Thyroid gland (tissue), 4 donors: ENCODE measurements around the gene TDRKH. TPM values are rescaled to one million over a fixed set of nuclear protein-coding genes. Genes with fewer than 3 reads are reported as not detected.
"Not testable (repeated sequence)": the region's sequence is repeated elsewhere in the genome, so short reads cannot be mapped to it uniquely, and the experiment has no call there.

Source experiments
- DNase-seq, 2 donors: peaks; one replicate each; pipeline ENCODE4 v3.0.0-alpha.2; 2019
- H3K27ac ChIP-seq, 3 donors: fragments of 200-600 bp; sonication (generic); 1 replicate in 2 of 3; 2 replicates in 1 of 3; pipeline ENCODE4 v1.5.1; 2016 to 2019; ENCODE audit warnings: mild to moderate bottlenecking in 1 of 3, moderate library complexity in 1 of 3
- H3K27me3 ChIP-seq: fragments of 200-600 bp; sonication (generic); one replicate; pipeline ENCODE4 v1.5.1; 2019
- H3K36me3 ChIP-seq, 2 donors: fragments of 200-600 bp; sonication (generic); one replicate each; pipeline ENCODE4 v1.5.1; 2016 to 2019
- H3K4me1 ChIP-seq, 2 donors: fragments of 200-600 bp; sonication (generic); one replicate each; pipeline ENCODE4 v1.5.1; 2017 to 2019
- H3K4me3 ChIP-seq, 3 donors: fragments of 200-600 bp; sonication (generic); replicated peaks in 1 of 3; 1 replicate in 2 of 3; 2 replicates in 1 of 3; pipeline ENCODE4 v1.5.1; 2016; ENCODE audit warnings: mild to moderate bottlenecking in 1 of 3
- H3K9me3 ChIP-seq: fragments of 200-600 bp; sonication (generic); one replicate; pipeline ENCODE4 v1.5.1; 2017
- CTCF ChIP-seq, 6 experiments: fragments of 200-600 bp in 3 of 6; fragments of 450-650 bp in 3 of 6; sonication (generic) in 3 of 6; IDR thresholded peaks; one replicate each; pipeline ENCODE4 v1.5.1; 2016 to 2019; ENCODE audit warnings: antibody characterized with exemption in 6 of 6, mild to moderate bottlenecking in 2 of 6, inconsistent platforms in 1 of 6, moderate library complexity in 1 of 6
- POLR2A ChIP-seq, 2 donors: fragments of 450-650 bp; IDR thresholded peaks; one replicate each; pipeline ENCODE4 v1.6.1; 2017; ENCODE audit warnings: antibody characterized with exemption in 2 of 2, mild to moderate bottlenecking in 2 of 2, moderate library complexity in 1 of 2
- WGBS, 2 donors: methylation state at CpG; one replicate each; pipeline ENCODE4 v1.1.5; 2017; 5-methylcytosine and 5-hydroxymethylcytosine counted together
- intact Hi-C: fragments of 100-400 bp; cut with DNase I; formaldehyde crosslinking; loops from one replicate; pipeline ENCODE4 v1.15.1; 2023
- total RNA-seq, 4 donors: library from RNA; depleted of rRNA; stranded (reverse); fragments of >200 nt; gene quantifications; one replicate each; pipeline ENCODE4 v1.2.3, GENCODE V29; 2016

The TDRKH gene
- total RNA-seq, 4 donors from 2014 or later = 10.8 to 17.1 (median 13.1) TPM

- Histone ChIP-seq H3K27me3 (no peaks in the 10 kb centered on the region), H3K36me3 (peaks cover 12 to 19% of the 10 kb centered on the region in 2 donors), H3K9me3 (no peaks in the 10 kb centered on the region), H3K27ac (no peak overlapping the region), H3K4me1 (no peaks in the 10 kb centered on the region), H3K4me3 (no peak overlapping the region)
- intact Hi-C loops = no loop called here
- TF ChIP-seq POLR2A (IDR thresholded peaks at IDR 0.05) (no peak), CTCF (IDR thresholded peaks at IDR 0.05) (no peak)
- 64 to 73% methylated on average over 1 of the region's 1 CpG for WGBS, 2 donors
- DNase-seq = no peak
Observed at GRCh38 chr1:151756291-151756690, 34.0 kb downstream of the TDRKH start.

- Histone ChIP-seq H3K27me3 (no peaks in the 10 kb centered on the region), H3K27ac (no peak overlapping the region), H3K4me3 (no peak overlapping the region), H3K36me3 (no peaks in the 10 kb centered on the region), H3K4me1 (peaks cover 10 to 18% of the 10 kb centered on the region in 2 donors), H3K9me3 (no peaks in the 10 kb centered on the region)
- 94 to 99% methylated on average over 4 of the region's 4 CpGs for WGBS, 2 donors
- TF ChIP-seq CTCF (IDR thresholded peaks at IDR 0.05) = no peak
- TF ChIP-seq POLR2A (IDR thresholded peaks at IDR 0.05) = no peak
- intact Hi-C loops = no loop called here
- no peak for DNase-seq
Observed at GRCh38 chr1:151741516-151741915, 48.8 kb downstream of the TDRKH start.

- Histone ChIP-seq H3K4me1 (peaks cover 10 to 18% of the 10 kb centered on the region in 2 donors), H3K27ac (peak overlapping the region; percentile 54 to 76 (median 63)), H3K4me3 (no peak overlapping the region), H3K27me3 (no peaks in the 10 kb centered on the region), H3K9me3 (no peaks in the 10 kb centered on the region), H3K36me3 (no peaks in the 10 kb centered on the region)
- peak; percentile 87 to 88 for DNase-seq
- TF ChIP-seq POLR2A (IDR thresholded peaks at IDR 0.05) = peak in 1 of 2 donors; percentile 43
- peak in 1 of 6 experiments; percentile 11 for TF ChIP-seq CTCF (IDR thresholded peaks at IDR 0.05)
- intact Hi-C loops = loop anchor here (10.0 kb wide), 3 partner anchors 95 to 295 kb away; partner anchors contain the start of genes C2CD4D and RORC
- 18 to 21% methylated on average over 3 of the region's 3 CpGs for WGBS, 2 donors
Observed at GRCh38 chr1:151739590-151740355, 50.5 kb downstream of the TDRKH start.

- H3K36me3 ChIP-seq = no peaks in the 10 kb centered on the region
- no peak for DNase-seq
- no peak overlapping the region for H3K27ac ChIP-seq
- H3K4me1 ChIP-seq = peaks cover 10 to 18% of the 10 kb centered on the region in 2 donors
- no peaks in the 10 kb centered on the region for H3K27me3 ChIP-seq
- TF ChIP-seq POLR2A (IDR thresholded peaks at IDR 0.05) = no peak
- H3K4me3 ChIP-seq = no peak overlapping the region
- intact Hi-C loops = loop anchor here (10.0 kb wide), 3 partner anchors 97 to 293 kb away; partner anchors contain the start of genes C2CD4D and RORC
- H3K9me3 ChIP-seq = no peaks in the 10 kb centered on the region
Observed at GRCh38 chr1:151737479-151737878, 52.8 kb downstream of the TDRKH start.

- TF ChIP-seq POLR2A (IDR thresholded peaks at IDR 0.05) (no peak), CTCF (IDR thresholded peaks at IDR 0.05) (no peak)
- H3K9me3 ChIP-seq = no peaks in the 10 kb centered on the region
- H3K4me3 ChIP-seq = no peak overlapping the region
- WGBS, 2 donors = 77 to 94% methylated on average over 2 of the region's 2 CpGs
- intact Hi-C loops = loop anchor here (10.0 kb wide), 3 partner anchors 98 to 292 kb away; partner anchors contain the start of genes C2CD4D and RORC
- no peaks in the 10 kb centered on the region for H3K36me3 ChIP-seq
- no peak for DNase-seq
- no peak overlapping the region for H3K27ac ChIP-seq
- peaks cover 10 to 18% of the 10 kb centered on the region in 2 donors for H3K4me1 ChIP-seq
- no peaks in the 10 kb centered on the region for H3K27me3 ChIP-seq
Observed at GRCh38 chr1:151737026-151737425, 53.3 kb downstream of the TDRKH start.

GRCh38 chr1:151733995-151734394 lies 56.3 kb downstream of the TDRKH start:
- H3K27me3 ChIP-seq, H3K9me3 ChIP-seq, H3K27ac ChIP-seq, H3K36me3 ChIP-seq, DNase-seq, H3K4me1 ChIP-seq, H3K4me3 ChIP-seq: not testable (repeated sequence)
- 92 to 94% methylated on average over 9 of the region's 9 CpGs for WGBS, 2 donors
- intact Hi-C loops = loop anchor here (2.0 to 10.0 kb wide), 4 partner anchors 101 to 289 kb away; partner anchors contain the start of genes C2CD4D and RORC
